NCI-H2227 (cell line): ENCODE measurements around the gene ERGIC3.

Source experiments
- DNase-seq: peaks from one replicate; lab custom pipeline; 2025; ENCODE audit not compliant: unreplicated experiment; lab: John Stamatoyannopoulos, UW

ERGIC3 gene

DNA sequence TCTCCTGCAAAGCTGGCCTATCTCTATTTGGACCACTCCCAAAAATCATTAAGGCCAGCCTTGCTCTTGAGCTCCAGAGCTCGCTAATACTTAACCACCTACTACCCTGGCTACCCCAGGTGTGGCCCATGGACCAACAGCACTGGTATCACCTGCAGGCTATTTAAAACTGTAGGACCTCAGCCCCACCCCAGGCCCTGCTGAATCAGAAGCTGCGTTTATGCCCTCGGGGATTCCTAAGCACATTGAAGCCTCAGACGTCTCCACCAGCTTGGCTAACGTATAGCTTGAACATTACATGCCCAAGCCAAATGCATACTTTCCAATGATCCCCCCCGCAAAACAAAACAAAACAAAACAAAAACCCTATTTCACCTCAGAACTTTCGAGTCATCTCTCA is 54.0 kb downstream of the ERGIC3 start:
- DNase-seq: no peak

GRCh38 chr20:35597186-35597585 is 55.3 kb downstream of the ERGIC3 start:
- DNase-seq: no peak

GRCh38 chr20:35598476-35598875 is 56.6 kb downstream of the ERGIC3 start:
- no peak for DNase-seq

GRCh38 chr20:35598899-35599775 is 57.3 kb downstream of the ERGIC3 start:
- DNase-seq: no peak

DNA sequence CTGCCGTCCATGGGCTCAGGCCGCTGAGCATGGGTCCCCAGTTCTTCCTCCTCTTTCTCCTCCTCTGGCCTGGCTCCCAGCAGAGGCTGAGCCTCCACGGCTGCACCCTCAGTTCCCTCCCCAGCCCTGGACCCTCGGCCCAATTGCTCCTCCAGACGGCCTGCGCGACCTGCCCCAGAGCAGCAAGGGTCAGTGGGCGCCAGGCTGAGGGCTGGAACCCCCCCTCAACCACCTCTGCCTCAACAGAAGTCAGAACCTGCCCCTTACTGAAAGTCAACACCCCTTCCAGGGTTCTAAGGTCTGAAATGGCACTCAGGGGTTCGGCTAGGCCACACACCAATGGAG is 57.9 kb downstream of the ERGIC3 start:
- no peak for DNase-seq

GRCh38 chr20:35600176-35600992 is 58.5 kb downstream of the ERGIC3 start:
- DNase-seq: no peak

- peak; percentile 85 for DNase-seq
Observed at GRCh38 chr20:35600993-35601973, 59.4 kb downstream of the ERGIC3 start.

DNA sequence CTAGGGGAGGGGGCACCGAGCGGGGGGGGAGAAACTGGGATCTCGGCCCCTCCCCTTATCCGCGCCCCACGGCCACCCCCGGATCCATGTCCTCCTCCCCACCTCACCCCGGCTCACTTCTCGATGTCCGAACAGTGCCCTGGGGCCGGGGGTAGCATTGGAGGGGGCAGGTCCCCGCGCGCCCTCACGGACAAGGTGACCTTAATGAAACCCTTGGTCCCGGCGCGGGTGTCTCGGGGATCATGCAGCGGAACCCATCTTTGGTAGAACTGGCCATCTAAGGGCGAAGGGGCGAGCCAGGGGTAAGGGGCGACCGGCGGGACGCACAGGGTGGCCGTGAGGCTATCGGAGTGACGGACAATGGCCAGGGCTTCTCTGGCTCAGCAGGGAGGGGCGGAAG is 60.1 kb downstream of the ERGIC3 start:
- DNase-seq: no peak

DNA sequence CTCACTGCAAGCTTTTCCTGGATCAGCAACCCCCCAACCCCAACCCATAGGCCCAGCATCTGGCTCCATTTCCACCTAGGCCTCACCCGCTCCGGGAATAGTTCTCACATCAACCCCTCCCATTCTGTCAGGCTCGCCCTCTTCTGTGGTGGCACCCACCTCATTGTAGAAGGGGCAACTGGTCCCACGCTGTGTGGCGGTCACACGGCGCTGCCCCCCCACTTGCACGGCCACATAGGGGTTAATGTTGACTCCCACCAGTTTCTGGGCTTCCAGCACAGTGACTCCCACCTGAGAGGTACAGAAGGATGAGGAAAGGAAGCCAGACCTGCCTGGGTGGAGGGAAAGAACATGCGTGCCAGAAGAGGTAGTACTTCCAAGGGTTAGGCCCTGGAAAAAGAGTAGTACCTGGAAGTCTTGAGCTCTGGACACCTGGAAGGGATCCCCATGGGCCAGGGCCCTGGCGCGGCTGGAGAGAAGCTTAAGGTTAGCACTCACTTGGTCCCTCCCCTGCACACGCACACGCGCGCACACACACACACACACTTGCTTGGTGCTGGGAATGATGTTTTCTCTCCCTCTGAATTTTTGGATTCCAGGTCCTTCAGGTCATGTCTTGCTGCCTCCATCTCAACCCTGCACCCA is 61.1 kb downstream of the ERGIC3 start:
- no peak for DNase-seq

GRCh38 chr20:35603695-35604448 is 62.0 kb downstream of the ERGIC3 start:
- DNase-seq: no peak

DNA sequence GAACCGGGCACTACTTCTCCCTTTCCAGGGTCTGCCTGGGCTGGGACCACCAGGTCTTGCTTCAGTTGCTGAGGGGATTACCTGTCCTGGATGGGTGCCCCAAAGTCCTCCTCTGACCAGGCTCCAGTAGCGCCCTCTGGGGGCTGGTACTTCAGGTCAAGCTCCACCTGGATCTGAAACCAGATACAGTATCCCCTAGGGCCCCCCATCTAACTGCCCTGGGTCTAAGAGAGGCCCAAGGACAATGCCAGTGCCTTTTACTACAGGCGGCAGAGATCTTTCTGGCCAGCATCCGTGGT is 62.5 kb downstream of the ERGIC3 start:
- DNase-seq: no peak

DNA sequence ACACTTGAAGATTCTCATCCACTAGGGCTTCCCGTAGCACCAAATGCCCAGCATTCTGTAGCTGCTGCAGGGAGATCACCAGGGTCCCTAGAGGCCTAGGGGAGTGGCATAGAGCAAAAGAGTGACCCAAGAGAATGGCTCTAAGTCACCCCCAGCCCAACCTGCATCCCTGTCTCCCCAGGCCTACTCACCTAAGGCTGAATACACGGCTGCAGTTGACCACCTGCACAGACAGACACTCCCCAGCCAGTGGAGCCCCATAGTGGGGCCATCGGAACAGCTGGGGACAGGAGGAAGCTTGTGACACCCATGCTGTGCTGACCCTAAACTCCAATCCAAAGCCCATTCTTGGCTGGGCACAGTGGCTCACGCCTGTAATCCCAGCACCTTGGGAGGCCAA is 64.2 kb downstream of the ERGIC3 start:
- DNase-seq: no peak
